Upper lobe of left lung (tissue), 6 donors: Measurements from ENCODE around the gene GRID1. TPM values are rescaled to one million over a fixed set of nuclear protein-coding genes. Genes with fewer than 3 reads are reported as not detected.

Experiments used
- ATAC-seq, 2 donors: fragments of 200-7000 bp; cut with Tn5 transposase; one replicate each; pipeline ENCODE4 v1.9.1; 2022; ENCODE audit warnings: mild to moderate bottlenecking in 2 of 2, moderate library complexity in 2 of 2; ENCODE audit not compliant: low FRiP score in 2 of 2
- DNase-seq, 2 donors: peaks; one replicate each; pipeline ENCODE4 v3.0.0-alpha.2; 2019 to 2020
- H3K27ac ChIP-seq, 4 donors: fragments of 200-600 bp; sonication (generic); one replicate each; pipeline ENCODE4 v1.5.1; 2016 to 2019
- H3K27me3 ChIP-seq, 4 donors: fragments of 200-600 bp; sonication (generic); one replicate each; pipeline ENCODE4 v1.5.1; 2017 to 2019
- H3K36me3 ChIP-seq, 4 donors: fragments of 200-600 bp; sonication (generic); one replicate each; pipeline ENCODE4 v1.5.1; 2016 to 2019
- H3K4me1 ChIP-seq, 4 donors: fragments of 200-600 bp; sonication (generic); one replicate each; pipeline ENCODE4 v1.5.1; 2018 to 2019
- H3K4me3 ChIP-seq, 4 donors: fragments of 200-600 bp; sonication (generic); one replicate each; pipeline ENCODE4 v1.5.1; 2017 to 2019; ENCODE audit warnings: mild to moderate bottlenecking in 2 of 4, moderate library complexity in 1 of 4
- H3K9me3 ChIP-seq, 4 donors: fragments of 200-600 bp; sonication (generic); one replicate each; pipeline ENCODE4 v1.5.1; 2018 to 2019
- CTCF ChIP-seq, 6 experiments: fragments of 450-650 bp in 4 of 6; fragments of 200-600 bp in 2 of 6; sonication (generic) in 2 of 6; IDR thresholded peaks; one replicate each; pipeline ENCODE4 v1.5.1; 2016 to 2019; ENCODE audit warnings: antibody characterized with exemption in 6 of 6
- EP300 ChIP-seq, 4 donors: sonication (generic); formaldehyde crosslinking; IDR thresholded peaks; one replicate each; pipeline ENCODE4 v1.5.1; 2017; ENCODE audit warnings: antibody characterized with exemption in 4 of 4, control low read depth in 2 of 4
- POLR2A ChIP-seq, 4 donors: fragments of 450-650 bp; IDR thresholded peaks; one replicate each; pipeline ENCODE4 v1.5.1; 2016 to 2017; ENCODE audit warnings: antibody characterized with exemption in 4 of 4, mild to moderate bottlenecking in 2 of 4
- POLR2AphosphoS5 ChIP-seq, 2 donors: sonication (generic); formaldehyde crosslinking; IDR thresholded peaks; one replicate each; pipeline ENCODE4 v1.5.1; 2017; ENCODE audit warnings: antibody characterized with exemption in 2 of 2
- WGBS, 2 donors: methylation state at CpG; one replicate each; pipeline ENCODE4 v1.1.5; 2017 to 2018; 5-methylcytosine and 5-hydroxymethylcytosine counted together
- total RNA-seq, 6 donors: library from RNA; depleted of rRNA in 4 of 6; stranded (reverse); fragments of >200 nt in 4 of 6; gene quantifications; one replicate each; pipeline versions ENCODE4 v1.1.0 to v1.2.1, GENCODE V29; 2016 to 2021
- donor health status: DM: no; HTN: no; CAD: no; lungs with moderate emphysema.
- donor health status: DM: no; HTN: yes; CAD: no; lungs with severe emphysema.

The GRID1 gene
- total RNA-seq, 6 donors from 2014 or later: 1.5 to 5.2 (median 3.2) TPM

GRCh38 chr10:85578860-85579259 is 787.7 kb downstream of the GRID1 start:
- WGBS, 2 donors: 70 to 85% methylated on average over 2 of the region's 2 CpGs
- ATAC-seq: no peak

GRCh38 chr10:85575441-85575840 is 791.2 kb downstream of the GRID1 start:
- no peak for DNase-seq
- no peak for TF ChIP-seq POLR2AphosphoS5 (IDR thresholded peaks at IDR 0.05)
- TF ChIP-seq EP300 (IDR thresholded peaks at IDR 0.05): no peak
- TF ChIP-seq POLR2A (IDR thresholded peaks at IDR 0.05): no peak
- TF ChIP-seq CTCF (IDR thresholded peaks at IDR 0.05): no peak
- H3K4me1 ChIP-seq: no peaks in the 10 kb centered on the region
- ATAC-seq: no peak
- 93 to 100% methylated on average over 1 of the region's 1 CpG for WGBS, 2 donors
- H3K4me3 ChIP-seq: no peak overlapping the region
- H3K36me3 ChIP-seq: no peaks in the 10 kb centered on the region
- no peaks in the 10 kb centered on the region for H3K9me3 ChIP-seq
- H3K27ac ChIP-seq: no peak overlapping the region
- no peaks in the 10 kb centered on the region for H3K27me3 ChIP-seq

More at GRCh38 chr10:85578860-85579259, 787.7 kb downstream of the GRID1 start:
- no peak overlapping the region for H3K4me3 ChIP-seq
- H3K9me3 ChIP-seq: no peaks in the 10 kb centered on the region
- TF ChIP-seq POLR2A (IDR thresholded peaks at IDR 0.05): no peak
- TF ChIP-seq CTCF (IDR thresholded peaks at IDR 0.05): no peak
- no peak for TF ChIP-seq POLR2AphosphoS5 (IDR thresholded peaks at IDR 0.05)
- TF ChIP-seq EP300 (IDR thresholded peaks at IDR 0.05): no peak
- no peaks in the 10 kb centered on the region for H3K4me1 ChIP-seq
- no peaks in the 10 kb centered on the region for H3K27me3 ChIP-seq
- DNase-seq: no peak
- H3K27ac ChIP-seq: no peak overlapping the region
- H3K36me3 ChIP-seq: no peaks in the 10 kb centered on the region

- Histone ChIP-seq H3K4me1 (no peaks in the 10 kb centered on the region), H3K27me3 (no peaks in the 10 kb centered on the region), H3K36me3 (no peaks in the 10 kb centered on the region), H3K27ac (no peak overlapping the region), H3K9me3 (no peaks in the 10 kb centered on the region), H3K4me3 (no peak overlapping the region)
- DNase-seq (no peak), ATAC-seq (no peak)
- TF ChIP-seq POLR2AphosphoS5 (IDR thresholded peaks at IDR 0.05) (no peak), POLR2A (IDR thresholded peaks at IDR 0.05) (no peak), EP300 (IDR thresholded peaks at IDR 0.05) (no peak), CTCF (IDR thresholded peaks at IDR 0.05) (no peak)
- 88 to 91% methylated on average over 1 of the region's 1 CpG for WGBS, 2 donors
These were observed 795.7 kb downstream of the GRID1 start for GRCh38 chr10:85570871-85571270.

GRCh38 chr10:85565381-85565780 is 801.2 kb downstream of the GRID1 start:
- H3K27me3 ChIP-seq: no peaks in the 10 kb centered on the region
- no peaks in the 10 kb centered on the region for H3K4me1 ChIP-seq
- no peaks in the 10 kb centered on the region for H3K9me3 ChIP-seq
- ATAC-seq: no peak
- TF ChIP-seq POLR2A (IDR thresholded peaks at IDR 0.05) (no peak), EP300 (IDR thresholded peaks at IDR 0.05) (no peak)
- no peak for DNase-seq
- no peak overlapping the region for H3K4me3 ChIP-seq
- 33 to 35% methylated on average over 1 of the region's 1 CpG for WGBS, 2 donors
- H3K36me3 ChIP-seq: no peaks in the 10 kb centered on the region
- no peak overlapping the region for H3K27ac ChIP-seq

- Histone ChIP-seq H3K4me3 (no peak overlapping the region), H3K36me3 (no peaks in the 10 kb centered on the region), H3K4me1 (no peaks in the 10 kb centered on the region), H3K9me3 (no peaks in the 10 kb centered on the region), H3K27ac (no peak overlapping the region), H3K27me3 (no peaks in the 10 kb centered on the region)
- no peak for TF ChIP-seq POLR2AphosphoS5 (IDR thresholded peaks at IDR 0.05)
- no peak for TF ChIP-seq EP300 (IDR thresholded peaks at IDR 0.05)
- no peak for TF ChIP-seq POLR2A (IDR thresholded peaks at IDR 0.05)
- TF ChIP-seq CTCF (IDR thresholded peaks at IDR 0.05): no peak
- DNase-seq: no peak
- no peak for ATAC-seq
- 76 to 79% methylated on average over 6 of the region's 6 CpGs for WGBS, 2 donors
These were observed 808.1 kb downstream of the GRID1 start for GRCh38 chr10:85558533-85558932.
